Hypothalamus (tissue), 51 donors: ENCODE measurements around the gene CAPN3.

Experiments
- DNase-seq, 51 donors: peaks; one replicate each; lab custom pipeline; 2025; lab: John Stamatoyannopoulos, UW

CAPN3 gene

DNA sequence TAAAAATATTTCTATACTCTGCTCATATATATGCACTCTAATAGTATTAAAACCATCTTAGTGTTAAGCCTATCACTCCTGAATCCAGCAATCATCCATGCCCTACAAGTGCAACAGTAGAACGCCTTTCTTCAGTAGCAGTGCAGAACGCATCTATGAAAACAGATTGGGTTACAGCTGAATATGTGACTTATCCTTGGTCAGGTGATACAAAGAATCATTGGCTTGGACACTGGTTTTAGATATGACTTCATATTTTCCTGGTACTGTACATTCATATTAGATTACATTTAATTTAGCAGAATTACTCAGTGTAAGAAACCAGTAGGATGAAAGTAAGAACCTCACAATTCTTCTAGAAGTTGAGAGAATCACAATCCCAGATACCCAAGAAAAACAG, 88.3 kb downstream of the CAPN3 start:
- no peak for DNase-seq

DNA sequence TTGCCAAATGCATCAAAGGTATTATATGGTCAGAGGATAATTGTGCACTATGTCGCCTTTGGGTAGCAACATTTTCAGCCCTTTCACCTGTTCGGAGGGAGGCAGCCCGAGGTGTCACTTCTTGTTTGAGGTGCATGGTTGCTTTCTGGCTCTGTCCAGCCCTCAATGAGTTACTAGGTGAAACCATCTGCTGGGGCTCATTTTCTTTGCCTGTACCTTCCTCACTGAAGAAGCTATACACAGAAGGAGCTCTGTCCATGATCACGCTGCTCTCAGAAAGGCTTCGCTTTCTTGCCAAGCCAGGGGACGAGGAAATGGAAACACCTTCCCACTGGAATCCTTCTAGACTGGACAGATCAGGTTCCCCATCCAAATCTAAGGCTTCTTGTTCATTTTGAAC, 89.0 kb downstream of the CAPN3 start:
- no peak for DNase-seq

DNA sequence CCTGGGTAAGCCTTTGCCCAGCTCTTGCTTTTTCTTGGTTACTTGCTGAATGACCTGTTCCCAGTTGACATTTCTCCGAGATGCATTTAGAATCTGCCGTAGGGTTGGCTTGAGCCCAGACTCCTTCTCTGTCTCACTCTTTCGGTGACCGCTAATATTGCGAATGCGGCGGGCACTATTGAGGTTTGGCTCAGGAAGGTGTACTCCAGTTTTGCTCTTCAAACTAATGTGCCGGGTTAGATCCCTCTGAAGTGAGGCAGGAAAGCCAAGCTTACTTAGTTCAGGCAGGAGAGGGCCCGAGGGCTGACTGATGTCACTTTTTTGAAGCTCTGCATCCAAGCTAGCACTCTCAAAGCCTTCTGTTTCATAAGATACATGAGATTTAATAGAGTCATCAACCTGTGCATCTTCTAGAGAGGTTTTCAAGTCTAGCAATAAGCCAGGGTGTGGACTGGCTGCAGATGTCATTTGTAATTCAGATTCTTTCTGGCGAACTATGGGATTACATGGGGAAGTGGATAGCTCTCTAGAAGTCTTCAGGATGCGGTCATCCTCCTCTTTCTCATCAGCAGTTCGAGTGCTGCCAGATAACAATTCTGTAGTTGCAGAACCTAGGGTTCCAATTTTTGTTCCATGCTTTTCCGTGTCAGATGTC, 90.6 kb downstream of the CAPN3 start:
- DNase-seq, result no peak

DNA sequence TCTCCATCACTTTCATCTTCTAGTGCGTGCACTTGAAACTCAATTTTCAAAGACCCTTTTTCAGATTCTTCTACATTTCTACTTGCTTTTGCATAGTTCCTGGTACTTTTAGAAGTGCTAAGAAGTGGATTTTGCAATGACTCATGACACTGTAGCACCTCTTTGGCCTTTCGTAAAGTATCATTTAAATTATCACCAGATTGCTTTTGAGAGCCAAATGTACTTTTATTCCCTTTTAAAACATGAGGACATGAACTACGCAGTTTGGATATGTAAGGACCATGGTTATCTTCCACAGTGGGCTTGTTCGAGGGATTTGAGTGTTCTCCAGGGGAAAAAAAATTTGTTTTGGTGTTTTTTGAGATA, 91.1 kb downstream of the CAPN3 start:
- no peak for DNase-seq

DNA sequence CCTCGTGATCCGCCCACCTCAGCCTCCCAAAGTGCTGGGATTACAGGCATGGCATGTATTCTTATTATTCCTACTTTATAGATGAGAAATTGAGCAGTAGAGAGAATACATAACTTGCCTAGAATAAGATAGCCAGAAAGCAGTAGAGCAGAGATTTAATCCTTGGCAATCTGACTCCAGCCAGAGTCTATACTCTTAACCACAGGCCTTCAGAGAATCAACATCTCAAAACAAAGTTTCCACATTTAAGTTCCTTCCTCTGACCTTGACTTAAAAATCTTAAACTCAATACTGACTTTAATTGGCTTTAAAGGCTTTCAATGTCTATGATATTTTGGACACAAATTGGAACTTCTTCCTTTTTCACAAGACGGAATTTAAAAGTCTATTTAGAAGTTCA, 94.5 kb downstream of the CAPN3 start:
- DNase-seq, result no peak

DNA sequence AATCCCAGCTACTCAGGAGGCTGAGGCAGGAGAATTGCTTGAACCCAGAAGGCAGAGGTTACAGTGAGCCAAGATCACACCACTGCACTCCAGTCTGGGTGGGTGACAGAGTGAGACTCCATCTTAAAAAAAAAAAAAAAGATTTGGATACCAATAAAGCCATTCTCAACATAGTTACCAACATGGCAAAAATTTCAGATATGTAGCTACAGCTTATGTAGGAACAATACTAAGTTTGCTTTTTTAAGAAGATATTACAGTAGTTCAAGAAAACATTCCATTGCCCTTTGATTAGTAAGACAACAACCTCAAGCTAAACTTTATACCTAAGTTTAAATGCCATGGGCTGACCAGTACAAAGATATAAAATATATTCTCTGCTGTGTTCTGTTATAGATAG, 97.2 kb downstream of the CAPN3 start:
- no peak for DNase-seq

DNA sequence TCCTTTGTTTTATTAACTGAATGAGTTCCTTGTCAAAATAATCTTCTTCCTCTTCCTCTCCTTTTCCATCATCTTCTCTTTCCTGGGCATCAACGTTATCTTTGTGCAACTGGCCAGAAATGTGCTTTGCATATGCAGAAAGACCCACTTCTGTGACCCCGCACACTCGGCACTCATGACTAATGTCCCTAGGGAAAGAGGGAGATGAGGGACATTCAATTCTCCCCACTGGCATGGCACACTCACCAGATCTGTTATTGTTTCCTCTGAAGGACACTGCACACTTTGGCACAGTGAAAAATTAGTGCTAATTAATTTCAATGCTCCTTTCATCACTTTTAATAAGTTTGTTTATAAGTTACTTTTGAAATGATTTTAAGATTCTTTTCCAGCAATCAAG, 97.7 kb downstream of the CAPN3 start:
- DNase-seq, result no peak

DNA sequence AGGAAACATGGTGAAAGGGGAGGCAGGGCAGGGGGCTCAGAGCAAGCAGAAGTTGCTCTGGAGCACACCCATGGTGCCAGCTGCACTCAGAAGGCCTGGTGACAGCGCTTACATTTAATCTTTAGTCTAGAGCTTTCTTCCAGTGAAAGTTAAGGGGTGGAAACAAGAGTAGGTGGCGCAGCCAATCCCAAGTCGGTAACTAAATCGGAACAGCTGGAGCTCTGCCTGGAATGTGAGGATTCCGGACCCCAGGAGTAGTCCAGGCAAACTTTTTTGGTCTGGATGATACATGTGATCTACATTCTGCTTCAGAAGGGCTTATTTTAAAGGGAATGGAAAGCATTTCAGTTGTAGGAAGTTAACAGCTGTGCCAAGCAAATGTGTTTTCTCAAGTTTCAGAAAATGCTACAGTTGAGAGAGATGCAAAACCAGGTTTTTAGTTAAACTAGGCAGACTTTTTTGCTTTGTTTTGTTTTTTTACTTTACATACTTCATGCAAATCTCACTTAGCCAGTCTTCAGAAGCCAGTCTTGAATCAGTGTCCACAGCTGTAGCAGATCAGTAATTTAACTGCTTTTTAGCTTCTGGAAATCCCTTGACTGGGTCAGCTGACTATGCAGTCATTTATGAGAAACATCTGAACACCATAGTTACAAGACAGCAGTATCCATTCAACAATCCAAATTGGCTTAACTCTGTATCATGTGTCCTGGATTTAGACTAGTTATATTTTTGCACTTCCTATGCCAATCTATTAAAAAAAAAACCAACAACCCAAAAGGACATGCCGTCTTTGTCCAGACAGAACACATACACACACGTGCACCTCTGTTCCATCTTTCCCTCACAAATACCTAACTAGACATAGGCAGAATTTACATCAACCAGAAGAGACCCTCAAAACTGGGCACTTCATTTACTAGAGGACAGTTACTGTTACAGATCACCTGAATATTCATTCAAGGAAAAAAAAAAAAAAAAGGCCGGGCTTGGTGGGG, 98.4 kb downstream of the CAPN3 start:
- DNase-seq, result peak in 22 of 51 donors; percentile 2 to 49 (median 12)

DNA sequence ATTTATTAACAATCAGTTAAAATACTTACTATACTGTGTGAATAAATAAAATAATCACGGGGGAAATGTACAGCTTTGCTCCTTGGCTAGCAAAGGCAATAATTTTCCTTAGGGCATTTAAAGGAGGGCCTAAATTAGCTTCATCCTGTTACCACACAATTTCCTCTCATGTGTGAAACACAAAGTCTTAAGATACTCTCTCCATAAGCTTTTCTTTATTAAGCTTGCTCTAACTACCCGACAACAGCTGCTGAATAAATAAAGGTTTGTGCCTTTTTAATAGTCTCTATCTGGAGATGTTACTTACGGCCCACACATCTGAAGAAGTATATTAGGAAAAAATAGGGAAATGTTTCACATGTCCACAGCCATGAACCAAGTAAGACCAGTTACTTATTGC, 102.0 kb downstream of the CAPN3 start:
- DNase-seq, result no peak
